ENCODE results near the gene LRRC49. TPM values are rescaled to one million over a fixed set of nuclear protein-coding genes. Genes with fewer than 3 reads are reported as not detected.

The LRRC49 gene
- total RNA-seq, 1 experiment from 2014 or later: 8.3 TPM

DNA sequence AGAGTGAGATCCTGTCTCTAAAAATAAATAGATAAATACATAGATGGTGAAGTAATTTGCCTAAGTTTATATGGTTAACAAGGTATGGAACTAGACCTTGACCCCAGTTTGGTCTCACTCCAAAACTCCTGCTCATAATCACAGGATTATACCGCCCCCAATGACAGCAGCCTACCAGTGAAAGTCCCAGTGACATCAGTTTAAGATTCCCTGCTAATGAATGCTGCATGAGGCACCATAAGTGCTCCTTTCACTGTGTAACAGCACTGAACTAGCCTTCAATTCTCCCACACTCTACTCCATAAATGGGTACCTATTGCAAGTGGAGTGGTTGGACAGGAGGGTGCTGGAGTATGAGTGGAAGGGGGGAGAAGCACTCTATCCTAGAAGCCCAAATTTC lies 199.0 kb downstream of the LRRC49 start:
- H3K4ac ChIP-seq (ENCODE audit: low read depth, low read length): no peak overlapping the region
- no peak overlapping the region for H3T11ph ChIP-seq (ENCODE audit: low read length)
- DNase-seq: no peak
- H3K27ac ChIP-seq (ENCODE audit: insufficient read length, low read depth, low read length): no peak overlapping the region
- no peak overlapping the region for H4K91ac ChIP-seq (ENCODE audit: insufficient read length, low read depth, low read length)
- peaks cover 2% of the 10 kb centered on the region; the same call in 1 of the 2 replicates for H3K27me3 ChIP-seq (ENCODE audit: insufficient read depth, low read length)
- H3K9ac ChIP-seq (ENCODE audit: extremely low read depth, insufficient read length, low read length): no peak overlapping the region
- no CpG with 5 or more reads among the region's 1 CpG for WGBS (ENCODE audit: extremely low coverage, insufficient read length, low lambda C conversion rate)
- no peak overlapping the region for H3K4me3 Mint-ChIP-seq
- H2BK20ac ChIP-seq (ENCODE audit: low read depth, low read length, poor library complexity, severe bottlenecking): no peak overlapping the region
- no peak for TF ChIP-seq CTCF (conservative IDR thresholded peaks at IDR 0.05)
- H3K9me3 ChIP-seq (ENCODE audit: control insufficient read depth, low read depth, low read length): no peaks in the 10 kb centered on the region
- H3K79me2 ChIP-seq (ENCODE audit: insufficient read depth, low read length): no peaks in the 10 kb centered on the region
- H3K4me1 Mint-ChIP-seq: peaks cover under 1 to 3% of the 10 kb centered on the region in 2 experiments
- no peaks in the 10 kb centered on the region for H4K20me1 ChIP-seq (ENCODE audit: control insufficient read depth, insufficient read depth, insufficient read length)
- no peak overlapping the region for H3K18ac ChIP-seq (ENCODE audit: insufficient read length, low read depth, low read length)
- H3K4me2 ChIP-seq (ENCODE audit: insufficient read depth, insufficient read length, low read length): no peak overlapping the region
- no peak overlapping the region for H2BK15ac ChIP-seq (ENCODE audit: low read depth, low read length)
- no peak overlapping the region for H2AFZ ChIP-seq (ENCODE audit: low read length)
- no peaks in the 10 kb centered on the region for H3K79me1 ChIP-seq (ENCODE audit: insufficient read depth, low read depth, low read length, poor library complexity, severe bottlenecking)
- no peak overlapping the region for H2BK5ac ChIP-seq (ENCODE audit: insufficient read length, low read length)
- 0 out of 2 replicates have a peak, but pooled peaks cover 2% of the 10 kb centered on the region for H3K4me1 ChIP-seq (ENCODE audit: insufficient read depth, low read length)
- H4K5ac ChIP-seq (ENCODE audit: insufficient read length, low read depth, low read length): no peak overlapping the region
- H3K23ac ChIP-seq (ENCODE audit: insufficient read length, low read depth, low read length): no peak overlapping the region
- H2AK5ac ChIP-seq (ENCODE audit: insufficient read length, low read length): no peak overlapping the region
- no peak overlapping the region for H3K56ac ChIP-seq (ENCODE audit: insufficient read length, low read depth, low read length)
- no peak overlapping the region for H2BK12ac ChIP-seq (ENCODE audit: insufficient read length, low read depth, low read length)
- H3K9me3 Mint-ChIP-seq: peaks cover 22 to 23% of the 10 kb centered on the region in 2 experiments
- H3K27ac Mint-ChIP-seq: no peak overlapping the region; a peak in 1 of 7 replicates
- no peaks in the 10 kb centered on the region for H3K23me2 ChIP-seq (ENCODE audit: insufficient read length, low read depth, low read length, poor library complexity, severe bottlenecking)
- H2BK120ac ChIP-seq (ENCODE audit: low read depth, low read length, poor library complexity, severe bottlenecking): no peak overlapping the region
- H3K14ac ChIP-seq (ENCODE audit: insufficient read depth, low read length): no peak overlapping the region
- peaks cover 3 to 19% (median 6%) of the 10 kb centered on the region in 3 experiments; a peak in 5 of 7 replicates for H3K36me3 Mint-ChIP-seq (ENCODE audit: insufficient read depth in 1 of 3, low read depth in 3 of 3)
- H4K8ac ChIP-seq (replicated peaks; ENCODE audit: insufficient read length, low read depth, low read length): no peak overlapping the region
- peaks cover 72% of the 10 kb centered on the region for H3K27me3 Mint-ChIP-seq (ENCODE audit: low read depth)
